ENCODE measurements around the gene UBE2J2. TPM values are rescaled to one million over a fixed set of nuclear protein-coding genes. Genes with fewer than 3 reads are reported as not detected.

The UBE2J2 gene
- total and polyA plus RNA-seq, 11 donors, result 23.3 to 53.6 (median 34.7) TPM

DNA sequence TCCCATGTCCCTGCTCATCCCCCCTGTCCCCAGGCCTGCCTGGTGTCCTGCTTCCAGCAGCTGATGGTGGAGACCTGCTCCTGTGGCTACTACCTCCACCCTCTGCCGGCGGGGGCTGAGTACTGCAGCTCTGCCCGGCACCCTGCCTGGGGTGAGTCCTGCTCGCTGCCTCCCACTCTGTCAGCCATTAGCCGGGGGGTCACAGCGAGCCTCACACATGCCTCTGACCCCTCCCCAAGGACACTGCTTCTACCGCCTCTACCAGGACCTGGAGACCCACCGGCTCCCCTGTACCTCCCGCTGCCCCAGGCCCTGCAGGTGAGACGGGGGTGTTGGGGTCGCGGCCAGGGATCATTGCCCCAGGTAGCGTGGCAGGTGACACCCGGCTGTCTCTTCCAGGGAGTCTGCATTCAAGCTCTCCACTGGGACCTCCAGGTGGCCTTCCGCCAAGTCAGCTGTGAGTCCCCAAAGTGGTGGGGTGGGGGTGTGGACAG lies 16.6 kb upstream of the UBE2J2 start:
- Histone ChIP-seq H3K27ac (no peak overlapping the region), H3K4me3 (no peak overlapping the region), H3K36me3 (peaks cover 0 to 23% (median 3%) of the 10 kb centered on the region in 9 donors), H3K27me3 (peaks cover 0 to 17% (median 5%) of the 10 kb centered on the region in 9 donors), H3K4me1 (peaks cover 0 to 15% (median 7%) of the 10 kb centered on the region in 12 donors), H3K9me3 (no peaks in the 10 kb centered on the region)
- intact Hi-C loops (cut with DNase I), result loop anchor here in 7 of 10 donors (2.0 to 10.0 kb wide), 6 partner anchors 167 to 305 kb away; partner anchors contain the start of gene PERM1 (in 1 of the 7)
- TF ChIP-seq POLR2A (IDR thresholded peaks at IDR 0.05), result no peak
- TF ChIP-seq, protein P1, sequence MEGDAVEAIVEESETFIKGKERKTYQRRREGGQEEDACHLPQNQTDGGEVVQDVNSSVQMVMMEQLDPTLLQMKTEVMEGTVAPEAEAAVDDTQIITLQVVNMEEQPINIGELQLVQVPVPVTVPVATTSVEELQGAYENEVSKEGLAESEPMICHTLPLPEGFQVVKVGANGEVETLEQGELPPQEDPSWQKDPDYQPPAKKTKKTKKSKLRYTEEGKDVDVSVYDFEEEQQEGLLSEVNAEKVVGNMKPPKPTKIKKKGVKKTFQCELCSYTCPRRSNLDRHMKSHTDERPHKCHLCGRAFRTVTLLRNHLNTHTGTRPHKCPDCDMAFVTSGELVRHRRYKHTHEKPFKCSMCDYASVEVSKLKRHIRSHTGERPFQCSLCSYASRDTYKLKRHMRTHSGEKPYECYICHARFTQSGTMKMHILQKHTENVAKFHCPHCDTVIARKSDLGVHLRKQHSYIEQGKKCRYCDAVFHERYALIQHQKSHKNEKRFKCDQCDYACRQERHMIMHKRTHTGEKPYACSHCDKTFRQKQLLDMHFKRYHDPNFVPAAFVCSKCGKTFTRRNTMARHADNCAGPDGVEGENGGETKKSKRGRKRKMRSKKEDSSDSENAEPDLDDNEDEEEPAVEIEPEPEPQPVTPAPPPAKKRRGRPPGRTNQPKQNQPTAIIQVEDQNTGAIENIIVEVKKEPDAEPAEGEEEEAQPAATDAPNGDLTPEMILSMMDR (IDR thresholded peaks at IDR 0.05), result peak; percentile 30 to 69 (median 48)
- WGBS, 4 donors, result 49 to 64% (median 62%) methylated on average over 12 to 15 of the region's 15 CpGs; no CpG with 5 or more reads in 1 of the 4 donors
- ATAC-seq (peak in 2 of 4 donors; percentile 50 to 61), DNase-seq (peak in 3 of 5 donors; percentile 70 to 84 (median 72))

DNA sequence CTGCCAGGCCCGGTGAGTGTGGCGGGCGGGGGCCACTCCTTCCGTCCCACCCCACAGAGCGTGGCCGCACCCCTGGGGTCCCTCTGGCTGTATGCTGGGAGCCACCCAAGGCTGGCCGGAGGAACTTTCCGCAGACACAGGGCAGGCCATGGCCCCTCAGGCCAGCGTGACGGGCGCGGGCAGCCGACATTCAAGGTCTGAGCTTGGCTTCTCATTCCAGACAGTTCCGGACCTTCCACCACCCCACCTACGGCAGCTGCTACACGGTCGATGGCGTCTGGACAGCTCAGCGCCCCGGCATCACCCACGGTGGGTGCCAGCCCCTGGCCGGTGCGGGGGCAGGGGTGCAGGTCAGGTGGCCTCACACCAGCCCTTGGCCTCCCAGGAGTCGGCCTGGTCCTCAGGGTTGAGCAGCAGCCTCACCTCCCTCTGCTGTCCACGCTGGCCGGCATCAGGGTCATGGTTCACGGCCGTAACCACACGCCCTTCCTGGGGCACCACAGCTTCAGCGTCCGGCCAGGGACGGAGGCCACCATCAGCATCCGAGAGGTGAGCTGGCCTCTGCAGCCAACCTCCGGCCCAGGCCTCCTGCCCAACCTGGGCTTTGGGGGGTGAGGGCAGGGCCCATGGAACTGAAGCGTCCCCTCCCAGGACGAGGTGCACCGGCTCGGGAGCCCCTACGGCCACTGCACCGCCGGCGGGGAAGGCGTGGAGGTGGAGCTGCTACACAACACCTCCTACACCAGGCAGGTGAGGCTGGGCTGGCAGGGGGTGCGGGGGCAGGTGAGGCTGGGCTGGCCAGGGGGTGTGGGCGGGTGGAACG lies 13.8 kb upstream of the UBE2J2 start:
- TF ChIP-seq, protein P1 (IDR thresholded peaks at IDR 0.05), result no peak
- no peak for TF ChIP-seq POLR2A (IDR thresholded peaks at IDR 0.05)

DNA sequence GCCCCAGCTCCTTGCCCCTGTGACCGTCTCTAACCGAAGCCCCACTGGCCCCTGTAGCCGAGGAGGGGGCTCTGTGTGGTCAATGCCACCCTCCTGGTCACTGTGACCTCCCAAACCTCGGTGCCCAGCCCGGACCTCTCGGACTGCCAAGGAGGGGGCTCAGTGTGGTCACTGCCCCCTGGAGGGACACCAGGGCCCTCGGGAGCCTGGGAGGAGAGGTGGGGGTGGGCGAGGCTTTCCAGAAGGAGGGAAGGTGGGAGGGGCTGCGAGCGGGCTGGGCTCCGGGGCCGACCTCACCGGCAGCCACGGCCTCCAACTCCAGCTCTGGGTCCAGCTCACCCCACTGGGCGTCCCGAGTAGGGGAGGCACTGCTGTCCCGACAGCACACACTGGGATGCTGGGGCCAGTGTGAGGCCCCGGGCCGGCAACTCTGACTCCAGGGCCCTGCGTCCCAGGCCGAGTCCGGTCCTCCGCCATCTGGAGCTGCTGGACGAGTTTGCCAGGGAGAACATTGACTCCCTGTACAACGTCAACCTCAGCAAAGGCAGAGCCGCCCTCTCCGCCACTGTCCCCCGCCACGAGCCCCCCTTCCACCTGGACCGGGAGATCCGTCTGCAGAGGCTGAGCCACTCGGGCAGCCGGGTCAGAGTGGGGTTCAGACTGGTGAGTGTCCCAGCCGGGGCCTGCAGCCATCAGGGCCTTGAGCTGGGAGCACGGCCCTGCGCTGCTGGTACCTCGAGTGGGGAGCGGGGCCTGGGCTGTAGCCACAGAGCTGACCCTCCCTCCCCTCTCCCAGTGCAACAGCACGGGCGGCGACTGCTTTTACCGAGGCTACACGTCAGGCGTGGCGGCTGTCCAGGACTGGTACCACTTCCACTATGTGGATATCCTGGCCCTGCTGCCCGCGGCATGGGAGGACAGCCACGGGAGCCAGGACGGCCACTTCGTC lies 12.9 kb upstream of the UBE2J2 start:
- Histone ChIP-seq H3K4me1 (peaks cover 0 to 18% (median 7%) of the 10 kb centered on the region in 12 donors), H3K27me3 (peaks cover 0 to 23% (median 5%) of the 10 kb centered on the region in 9 donors), H3K36me3 (no peaks in the 10 kb centered on the region), H3K4me3 (no peak overlapping the region), H3K9me3 (no peaks in the 10 kb centered on the region), H3K27ac (no peak overlapping the region)
- ATAC-seq (no peak), DNase-seq (peak in 2 of 5 donors; percentile 21 to 55)
- TF ChIP-seq POLR2A (IDR thresholded peaks at IDR 0.05), result no peak
- TF ChIP-seq, protein P1 (IDR thresholded peaks at IDR 0.05), result no peak
- intact Hi-C loops (cut with DNase I), result no loop called here
- 62 to 68% (median 64%) methylated on average over 18 to 50 of the region's 50 CpGs for WGBS, 4 donors

More for the DNA sequence above, 13.8 kb upstream of the UBE2J2 start:
- H3K27ac ChIP-seq, result no peak overlapping the region
- ATAC-seq (no peak), DNase-seq (peak in 1 of 5 donors; percentile 55)
- peaks cover 0 to 23% (median 5%) of the 10 kb centered on the region in 9 donors for H3K27me3 ChIP-seq
- no peaks in the 10 kb centered on the region for H3K9me3 ChIP-seq
- no peak overlapping the region for H3K4me3 ChIP-seq
- peaks cover 0 to 15% (median 7%) of the 10 kb centered on the region in 12 donors for H3K4me1 ChIP-seq
- H3K36me3 ChIP-seq, result no peaks in the 10 kb centered on the region
- intact Hi-C loops (cut with DNase I), result no loop called here
- 76 to 89% (median 84%) methylated on average over 30 to 46 of the region's 46 CpGs for WGBS, 4 donors
